Measurements from ENCODE around the gene POMC.

DNA sequence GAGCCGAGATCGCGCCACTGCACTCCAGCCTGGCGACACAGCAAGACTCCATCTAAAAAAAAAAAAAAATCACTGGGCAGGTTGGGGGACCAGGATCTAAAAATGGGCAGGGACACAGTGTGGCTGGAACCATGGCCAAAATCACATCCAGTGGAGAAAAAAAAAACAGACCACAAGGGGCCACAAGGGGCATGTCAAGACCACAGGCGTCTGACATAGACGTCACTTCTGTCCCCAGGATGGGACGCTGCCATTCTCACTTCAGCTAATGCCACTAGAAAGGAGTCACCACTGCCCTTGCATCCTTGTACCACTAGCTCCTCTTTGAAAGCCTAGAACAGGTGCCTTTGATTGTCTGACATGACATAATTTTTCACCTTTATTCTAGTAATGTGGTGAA lies 2.5 kb upstream of the POMC start:
- TF ChIP-seq, protein P1, sequence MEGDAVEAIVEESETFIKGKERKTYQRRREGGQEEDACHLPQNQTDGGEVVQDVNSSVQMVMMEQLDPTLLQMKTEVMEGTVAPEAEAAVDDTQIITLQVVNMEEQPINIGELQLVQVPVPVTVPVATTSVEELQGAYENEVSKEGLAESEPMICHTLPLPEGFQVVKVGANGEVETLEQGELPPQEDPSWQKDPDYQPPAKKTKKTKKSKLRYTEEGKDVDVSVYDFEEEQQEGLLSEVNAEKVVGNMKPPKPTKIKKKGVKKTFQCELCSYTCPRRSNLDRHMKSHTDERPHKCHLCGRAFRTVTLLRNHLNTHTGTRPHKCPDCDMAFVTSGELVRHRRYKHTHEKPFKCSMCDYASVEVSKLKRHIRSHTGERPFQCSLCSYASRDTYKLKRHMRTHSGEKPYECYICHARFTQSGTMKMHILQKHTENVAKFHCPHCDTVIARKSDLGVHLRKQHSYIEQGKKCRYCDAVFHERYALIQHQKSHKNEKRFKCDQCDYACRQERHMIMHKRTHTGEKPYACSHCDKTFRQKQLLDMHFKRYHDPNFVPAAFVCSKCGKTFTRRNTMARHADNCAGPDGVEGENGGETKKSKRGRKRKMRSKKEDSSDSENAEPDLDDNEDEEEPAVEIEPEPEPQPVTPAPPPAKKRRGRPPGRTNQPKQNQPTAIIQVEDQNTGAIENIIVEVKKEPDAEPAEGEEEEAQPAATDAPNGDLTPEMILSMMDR (IDR thresholded peaks at IDR 0.05 in 2 of 3, conservative IDR thresholded peaks at IDR 0.05 in 1 of 3; ENCODE audit: borderline replicate concordance in 1 of 3, insufficient read depth in 1 of 3, low read depth in 2 of 3, low read length in 2 of 3) = no peak
- no peak for TF ChIP-seq YY1 (IDR thresholded peaks at IDR 0.05; ENCODE audit: extremely low read depth, insufficient replicate concordance, low read depth, low read length)
- TF ChIP-seq POLR2AphosphoS5 (IDR thresholded peaks at IDR 0.05; ENCODE audit: low read depth, low read length) = no peak
- no peak for TF ChIP-seq EZH2 (IDR thresholded peaks at IDR 0.05)
- no peak for TF ChIP-seq ATF3 (IDR thresholded peaks at IDR 0.05)
- TF ChIP-seq RAD21 (IDR thresholded peaks at IDR 0.05; ENCODE audit: low read depth) = no peak
- TF ChIP-seq, protein P2, sequence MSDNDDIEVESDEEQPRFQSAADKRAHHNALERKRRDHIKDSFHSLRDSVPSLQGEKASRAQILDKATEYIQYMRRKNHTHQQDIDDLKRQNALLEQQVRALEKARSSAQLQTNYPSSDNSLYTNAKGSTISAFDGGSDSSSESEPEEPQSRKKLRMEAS (IDR thresholded peaks at IDR 0.05) = no peak
- TF ChIP-seq ZFX (IDR thresholded peaks at IDR 0.05) = no peak
- no peak for TF ChIP-seq ZNF274 (IDR thresholded peaks at IDR 0.05; ENCODE audit: low read depth, low read length)
- TF ChIP-seq POLR2A (IDR thresholded peaks at IDR 0.05; ENCODE audit: borderline replicate concordance, extremely low read depth, insufficient read depth, insufficient read length) = no peak
